Measurements from ENCODE around the gene CWC27.

DNA sequence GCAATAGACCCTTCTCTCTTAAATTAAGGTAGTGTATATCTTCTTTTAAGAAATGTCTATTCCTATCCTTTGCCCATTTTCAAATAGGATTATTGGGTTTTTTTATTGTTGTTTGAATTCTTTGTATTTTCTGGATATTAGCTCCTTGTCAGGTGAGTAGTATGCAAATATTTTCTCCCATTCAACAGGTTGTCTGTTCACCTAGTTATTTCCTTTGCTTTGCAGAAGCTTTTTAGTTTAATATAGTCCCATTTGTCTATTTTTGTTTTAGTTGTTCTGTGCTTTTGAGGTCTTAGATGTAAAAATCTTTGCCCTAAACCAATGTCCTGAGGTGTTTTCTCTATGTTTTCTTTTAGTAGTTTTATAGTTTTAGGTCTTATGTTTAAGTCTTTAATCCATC is 104.7 kb downstream of the CWC27 start:
- TF ChIP-seq, protein P1, sequence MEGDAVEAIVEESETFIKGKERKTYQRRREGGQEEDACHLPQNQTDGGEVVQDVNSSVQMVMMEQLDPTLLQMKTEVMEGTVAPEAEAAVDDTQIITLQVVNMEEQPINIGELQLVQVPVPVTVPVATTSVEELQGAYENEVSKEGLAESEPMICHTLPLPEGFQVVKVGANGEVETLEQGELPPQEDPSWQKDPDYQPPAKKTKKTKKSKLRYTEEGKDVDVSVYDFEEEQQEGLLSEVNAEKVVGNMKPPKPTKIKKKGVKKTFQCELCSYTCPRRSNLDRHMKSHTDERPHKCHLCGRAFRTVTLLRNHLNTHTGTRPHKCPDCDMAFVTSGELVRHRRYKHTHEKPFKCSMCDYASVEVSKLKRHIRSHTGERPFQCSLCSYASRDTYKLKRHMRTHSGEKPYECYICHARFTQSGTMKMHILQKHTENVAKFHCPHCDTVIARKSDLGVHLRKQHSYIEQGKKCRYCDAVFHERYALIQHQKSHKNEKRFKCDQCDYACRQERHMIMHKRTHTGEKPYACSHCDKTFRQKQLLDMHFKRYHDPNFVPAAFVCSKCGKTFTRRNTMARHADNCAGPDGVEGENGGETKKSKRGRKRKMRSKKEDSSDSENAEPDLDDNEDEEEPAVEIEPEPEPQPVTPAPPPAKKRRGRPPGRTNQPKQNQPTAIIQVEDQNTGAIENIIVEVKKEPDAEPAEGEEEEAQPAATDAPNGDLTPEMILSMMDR (IDR thresholded peaks at IDR 0.05), result no peak
- TF ChIP-seq POLR2AphosphoS5 (IDR thresholded peaks at IDR 0.05), result no peak

Data from gastroesophageal sphincter (tissue), 3 donors.